Measurements from ENCODE around the gene PLA2G2F.

Gene PLA2G2F

GRCh38 chr1:20153000-20153418, 13.9 kb downstream of the PLA2G2F start:
- DNase-seq (ENCODE audit: low read depth): no peak
- no peak for TF ChIP-seq CTCF (conservative IDR thresholded peaks at IDR 0.05; ENCODE audit: control insufficient read depth, insufficient read depth, low read depth, low read length)
- no peak overlapping the region for H3K4me3 ChIP-seq (ENCODE audit: control insufficient read depth, low read depth, low read length)

- H3K4me3 ChIP-seq (ENCODE audit: control insufficient read depth, low read depth, low read length): no peak overlapping the region
- DNase-seq (ENCODE audit: low read depth): no peak
- TF ChIP-seq CTCF (conservative IDR thresholded peaks at IDR 0.05; ENCODE audit: control insufficient read depth, insufficient read depth, low read depth, low read length): no peak
Measured at GRCh38 chr1:20154301-20154831, 15.2 kb downstream of the PLA2G2F start.

GRCh38 chr1:20158358-20159070, 19.4 kb downstream of the PLA2G2F start:
- no peak for TF ChIP-seq CTCF (conservative IDR thresholded peaks at IDR 0.05; ENCODE audit: control insufficient read depth, insufficient read depth, low read depth, low read length)
- DNase-seq (ENCODE audit: low read depth): no peak

GRCh38 chr1:20160034-20160433, 20.9 kb downstream of the PLA2G2F start:
- no peak overlapping the region for H3K4me3 ChIP-seq (ENCODE audit: control insufficient read depth, low read depth, low read length)
- DNase-seq (ENCODE audit: low read depth): peak; percentile 17
- TF ChIP-seq CTCF (conservative IDR thresholded peaks at IDR 0.05; ENCODE audit: control insufficient read depth, insufficient read depth, low read depth, low read length): no peak

More at GRCh38 chr1:20158358-20159070, 19.4 kb downstream of the PLA2G2F start:
- no peak overlapping the region for H3K4me3 ChIP-seq (ENCODE audit: control insufficient read depth, low read depth, low read length)

GRCh38 chr1:20164694-20165202, 25.6 kb downstream of the PLA2G2F start:
- DNase-seq (ENCODE audit: low read depth): no peak

GRCh38 chr1:20165522-20165951, 26.4 kb downstream of the PLA2G2F start:
- H3K4me3 ChIP-seq (ENCODE audit: control insufficient read depth, low read depth, low read length): no peak overlapping the region
- TF ChIP-seq CTCF (conservative IDR thresholded peaks at IDR 0.05; ENCODE audit: control insufficient read depth, insufficient read depth, low read depth, low read length): peak; percentile 39
- DNase-seq (ENCODE audit: low read depth): peak; percentile 22

More at GRCh38 chr1:20164694-20165202, 25.6 kb downstream of the PLA2G2F start:
- H3K4me3 ChIP-seq (ENCODE audit: control insufficient read depth, low read depth, low read length): no peak overlapping the region
- no peak for TF ChIP-seq CTCF (conservative IDR thresholded peaks at IDR 0.05; ENCODE audit: control insufficient read depth, insufficient read depth, low read depth, low read length)
